Neural cell (in vitro differentiated cells): ENCODE data around the gene PARVB. TPM values are rescaled to one million over a fixed set of nuclear protein-coding genes. Genes with fewer than 3 reads are reported as not detected.

Experiments used
- H2AFZ ChIP-seq: fragments of 200-600, 300-800 bp; sonication (generic), shearing (Covaris generic); 2 replicates; pipeline ENCODE4 v1.6.0; 2014; ENCODE audit warnings: low read depth, mild to moderate bottlenecking, antibody characterized with exemption, low read length, moderate library complexity
- H3F3A ChIP-seq: fragments of 200-600 bp; shearing (Covaris generic); 2 replicates; pipeline ENCODE4 v1.6.1; 2016; ENCODE audit warnings: mild to moderate bottlenecking, moderate library complexity, mixed read lengths, antibody characterized with exemption, low read length; ENCODE audit not compliant: insufficient read depth, poor library complexity, severe bottlenecking
- H3K27ac ChIP-seq: fragments of 200-600, 300-800 bp; sonication (generic), shearing (Covaris generic); 2 replicates; pipeline ENCODE4 v1.5.1; 2014; ENCODE audit warnings: mild to moderate bottlenecking, low read length, moderate library complexity
- H3K27me3 ChIP-seq: fragments of 300-800, 200-600 bp; sonication (generic), shearing (Covaris generic); 2 replicates; pipeline ENCODE4 v1.6.0; 2014; ENCODE audit warnings: mild to moderate bottlenecking, low read depth, low read length, moderate library complexity; ENCODE audit not compliant: insufficient read depth
- H3K36me3 ChIP-seq: fragments of 300-800, 200-600 bp; sonication (generic), shearing (Covaris generic); 2 replicates; pipeline ENCODE4 v1.5.1; 2014; ENCODE audit warnings: mild to moderate bottlenecking, antibody characterized with exemption, low read length, moderate library complexity; ENCODE audit not compliant: insufficient read depth
- H3K4me2 ChIP-seq: fragments of 300-800, 200-600 bp; sonication (generic), shearing (Covaris generic); 2 replicates; pipeline ENCODE4 v1.6.0; 2014; ENCODE audit warnings: mild to moderate bottlenecking, low read length
- H3K4me3 ChIP-seq: fragments of 300-800, 200-600 bp; sonication (generic), shearing (Covaris generic); 2 replicates; pipeline ENCODE4 v1.5.1; 2014; ENCODE audit warnings: mild to moderate bottlenecking, low read length, moderate library complexity
- H3K79me2 ChIP-seq: fragments of 200-600 bp; shearing (Covaris generic); replicated peaks from 2 replicates; pipeline ENCODE4 v1.6.0; 2014; ENCODE audit warnings: mild to moderate bottlenecking, low read length, moderate library complexity; ENCODE audit not compliant: insufficient read depth
- H3K9ac ChIP-seq: fragments of 300-800, 200-600 bp; sonication (generic), shearing (Covaris generic); 2 replicates; pipeline ENCODE4 v1.6.1; 2016; ENCODE audit warnings: mild to moderate bottlenecking, low read length, mixed read lengths
- H3K9me2 ChIP-seq: fragments of 200-600 bp; shearing (Covaris generic); 2 replicates; pipeline ENCODE4 v1.6.1; 2016; ENCODE audit warnings: mild to moderate bottlenecking, low read length, mixed read lengths; ENCODE audit not compliant: insufficient read depth
- H3K9me3 ChIP-seq: fragments of 200-600, 300-800 bp; sonication (generic), shearing (Covaris generic); 2 replicates; pipeline ENCODE4 v1.6.1; 2016; ENCODE audit warnings: mild to moderate bottlenecking, mixed run types, low read length, moderate library complexity, mixed read lengths
- H4K20me1 ChIP-seq: fragments of 200-600 bp; shearing (Covaris generic); 2 replicates; pipeline ENCODE4 v1.6.1; 2016; ENCODE audit warnings: mild to moderate bottlenecking, mixed run types; ENCODE audit not compliant: insufficient read depth
- CTCF ChIP-seq: fragments of 450-650 bp; IDR thresholded peaks from 2 replicates; pipeline ENCODE4 v1.5.1; 2014; ENCODE audit warnings: antibody characterized with exemption, mild to moderate bottlenecking, moderate library complexity; ENCODE audit not compliant: poor library complexity, severe bottlenecking
- EP300 ChIP-seq: fragments of 450-650 bp; conservative IDR thresholded peaks from 2 replicates; pipeline ENCODE4 v1.6.1; 2014; ENCODE audit warnings: antibody characterized with exemption, mild to moderate bottlenecking, moderate library complexity; ENCODE audit not compliant: poor library complexity, severe bottlenecking
- EZH2 ChIP-seq: fragments of 200-600, 300-800 bp; shearing (Covaris generic), sonication (generic); IDR thresholded peaks from 2 replicates; pipeline ENCODE4 v1.6.1; 2014; ENCODE audit warnings: antibody characterized with exemption, low read length, borderline replicate concordance, mild to moderate bottlenecking; ENCODE audit not compliant: insufficient read depth, poor library complexity, severe bottlenecking
- MXI1 ChIP-seq: fragments of 450-650 bp; conservative IDR thresholded peaks from 2 replicates; pipeline ENCODE4 v1.6.1; 2014; ENCODE audit warnings: antibody characterized with exemption, mild to moderate bottlenecking; ENCODE audit not compliant: poor library complexity, severe bottlenecking
- POLR2AphosphoS5 ChIP-seq: IDR thresholded peaks from 2 replicates; pipeline ENCODE4 v1.6.1; 2012
- RAD21 ChIP-seq: fragments of 450-650 bp; conservative IDR thresholded peaks from 2 replicates; pipeline ENCODE4 v1.6.1; 2014; ENCODE audit warnings: antibody characterized with exemption, mild to moderate bottlenecking, moderate library complexity
- REST ChIP-seq: IDR thresholded peaks from 2 replicates; pipeline ENCODE4 v1.6.1; 2012; ENCODE audit warnings: borderline replicate concordance
- SMC3 ChIP-seq: fragments of 450-650 bp; conservative IDR thresholded peaks from 2 replicates; pipeline ENCODE4 v1.6.1; 2014; ENCODE audit warnings: antibody characterized with exemption, mild to moderate bottlenecking, moderate library complexity; ENCODE audit not compliant: poor library complexity
- TAF1 ChIP-seq: IDR thresholded peaks from 2 replicates; pipeline ENCODE4 v1.6.1; 2012; ENCODE audit warnings: low read depth
- polyA plus RNA-seq: library from polyadenylated mRNA; depleted of rRNA; stranded (reverse); fragments of >200 nt; gene quantifications from 2 replicates; pipeline ENCODE4 v1.2.3, GENCODE V29; 2014

The PARVB gene
- polyA plus RNA-seq, 1 donor from 2014 or later, result 1.2 TPM

- Histone ChIP-seq H3K9me2 (no peaks in the 10 kb centered on the region), H3K4me2 (no peak overlapping the region), H3K9ac (no peak overlapping the region), H2AFZ (no peak overlapping the region), H3K9me3 (no peaks in the 10 kb centered on the region), H3K79me2 (no peaks in the 10 kb centered on the region), H3K4me3 (no peak overlapping the region), H3K27me3 (no peaks in the 10 kb centered on the region), H3F3A (no peaks in the 10 kb centered on the region), H3K36me3 (no peaks in the 10 kb centered on the region), H4K20me1 (no peaks in the 10 kb centered on the region), H3K27ac (no peak overlapping the region)
- TF ChIP-seq EP300 (no peak), SMC3 (no peak), CTCF (no peak), REST (no peak)
Measured at GRCh38 chr22:44068422-44069191, 44.5 kb downstream of the PARVB start.

- Histone ChIP-seq H2AFZ (no peak overlapping the region), H3K4me3 (no peak overlapping the region), H3K9me2 (no peaks in the 10 kb centered on the region), H3K9me3 (no peaks in the 10 kb centered on the region), H3K36me3 (no peaks in the 10 kb centered on the region), H3K27me3 (no peaks in the 10 kb centered on the region), H3K27ac (no peak overlapping the region), H3F3A (no peaks in the 10 kb centered on the region), H4K20me1 (no peaks in the 10 kb centered on the region), H3K9ac (no peak overlapping the region), H3K4me2 (no peak overlapping the region), H3K79me2 (no peaks in the 10 kb centered on the region)
- TF ChIP-seq SMC3 (no peak), TAF1 (no peak), EZH2 (no peak), REST (no peak), POLR2AphosphoS5 (no peak), CTCF (no peak), EP300 (no peak), RAD21 (no peak), MXI1 (no peak)
Measured at GRCh38 chr22:44070029-44070428, 45.9 kb downstream of the PARVB start.
